ENCODE data around the gene GALNT5.
"Not testable (repeated sequence)": the region's sequence is repeated elsewhere in the genome, so short reads cannot be mapped to it uniquely, and the experiment has no call there.

The GALNT5 gene

DNA sequence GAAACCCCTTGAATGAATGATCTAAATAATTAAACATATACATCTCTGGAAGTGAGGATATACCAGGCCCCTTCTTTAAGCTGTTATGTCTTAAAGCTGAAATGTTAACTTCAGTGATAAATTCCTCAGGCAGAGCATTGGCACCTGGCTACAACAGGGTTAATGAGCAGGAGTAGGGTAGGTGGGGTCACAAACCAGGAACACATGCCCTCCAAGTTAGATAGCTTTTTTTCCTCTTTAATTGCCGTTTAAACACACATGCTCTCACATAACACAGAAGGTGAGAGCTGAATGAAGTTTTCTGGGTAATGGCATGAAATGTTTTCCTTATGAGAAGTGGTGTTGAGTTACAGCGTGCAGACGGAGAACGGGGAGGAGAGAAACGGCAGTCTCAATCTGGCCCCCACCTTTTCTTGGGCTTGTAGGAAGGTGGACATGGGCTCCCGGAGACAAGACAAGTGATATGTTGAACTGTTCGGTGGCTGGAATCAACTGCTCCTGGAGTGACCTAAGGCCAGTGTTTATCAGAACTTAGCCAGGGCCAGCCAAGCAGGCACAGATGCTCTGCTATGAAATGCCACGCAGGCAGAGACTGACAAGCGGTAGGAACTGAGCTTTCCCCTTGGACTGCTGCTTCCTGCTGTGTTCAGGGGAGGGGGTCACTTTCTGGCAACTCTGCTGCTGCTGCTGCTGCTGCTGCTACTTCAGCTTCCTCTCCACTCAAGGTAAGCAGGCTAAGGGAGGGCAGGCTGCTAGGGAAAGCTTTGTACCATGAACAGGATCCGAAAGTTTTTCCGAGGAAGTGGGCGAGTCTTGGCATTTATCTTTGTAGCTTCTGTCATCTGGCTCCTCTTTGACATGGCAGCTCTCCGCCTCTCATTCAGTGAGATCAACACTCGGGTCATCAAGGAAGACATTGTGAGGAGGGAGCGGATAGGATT, at the start of gene GALNT5:
Gene GALNT5 (plus strand): TSS at position 394 of the 941 bp plus-strand sequence. CDS start 378 bp downstream, at position 772.
- DNase-seq = no peak

- DNase-seq = no peak
These were observed 41.1 kb upstream of the GALNT5 start for GRCh38 chr2:157216286-157216965.

- DNase-seq = no peak
These were observed 40.1 kb upstream of the GALNT5 start for GRCh38 chr2:157217409-157217808.

DNA sequence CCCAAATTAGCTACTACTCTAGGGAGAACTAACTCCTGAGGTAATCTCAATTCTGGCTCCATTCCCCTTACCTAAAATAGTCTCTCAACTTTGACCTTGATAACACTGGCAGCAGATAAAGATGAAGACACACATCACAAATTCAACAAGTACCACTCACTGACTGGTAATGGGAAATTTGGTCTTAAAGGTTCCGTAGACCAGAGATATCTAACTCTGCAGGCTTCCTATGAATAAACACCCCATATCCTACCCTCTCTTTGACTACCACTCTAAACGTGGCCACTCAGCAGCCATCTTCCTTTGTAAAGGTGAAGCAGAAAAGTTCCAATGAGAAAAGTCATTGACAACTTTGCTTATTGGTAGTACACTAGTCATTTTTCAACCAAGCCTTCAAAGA, 38.6 kb upstream of the GALNT5 start:
- no peak for DNase-seq

GRCh38 chr2:157220502-157220901, 37.0 kb upstream of the GALNT5 start:
- no peak for DNase-seq

GRCh38 chr2:157221394-157221988, 36.0 kb upstream of the GALNT5 start:
- DNase-seq = no peak

DNA sequence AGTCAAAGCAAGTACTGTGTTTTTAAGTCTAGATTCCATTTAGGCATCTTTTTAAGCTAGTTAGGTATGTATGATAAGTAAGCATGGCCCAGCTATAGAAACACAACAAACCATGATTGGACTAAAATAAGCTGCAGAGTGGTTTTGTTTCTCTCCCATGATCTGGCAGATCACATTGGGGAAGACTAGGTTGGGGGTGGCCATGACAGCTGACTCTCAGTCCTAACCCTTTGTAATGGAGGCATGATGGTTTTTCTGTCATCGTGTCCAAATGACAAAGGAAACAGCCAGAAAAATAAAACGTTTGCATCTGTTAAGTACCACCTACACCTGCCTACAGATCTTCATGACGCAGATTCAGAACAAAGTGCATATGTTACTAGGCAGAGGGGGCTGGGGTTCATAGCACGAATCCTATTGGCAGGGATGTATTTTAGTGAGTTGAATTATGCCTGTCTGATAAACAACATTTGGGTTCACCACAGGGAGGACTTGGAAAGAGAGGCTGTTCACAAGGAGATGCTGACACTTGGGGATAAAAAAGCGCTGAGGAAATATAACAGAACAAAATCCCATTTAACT, 33.8 kb upstream of the GALNT5 start:
- no peak for DNase-seq

DNA sequence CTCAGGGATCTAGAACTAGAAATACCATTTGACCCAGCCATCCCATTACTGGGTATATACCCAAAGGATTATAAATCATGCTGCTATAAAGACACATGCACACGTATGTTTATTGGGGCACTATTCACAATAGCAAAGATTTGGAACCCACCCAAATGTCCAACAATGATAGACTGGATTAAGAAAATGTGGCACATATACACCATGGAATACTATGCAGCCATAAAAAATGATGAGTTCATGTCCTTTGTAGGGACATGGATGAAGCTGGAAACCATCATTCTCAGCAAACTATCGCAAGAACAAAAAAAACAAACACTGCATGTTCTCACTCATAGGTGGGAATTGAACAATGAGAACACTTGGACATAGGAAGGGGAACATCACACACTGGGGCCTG, 33.1 kb upstream of the GALNT5 start:
- DNase-seq = not testable (repeated sequence)

DNA sequence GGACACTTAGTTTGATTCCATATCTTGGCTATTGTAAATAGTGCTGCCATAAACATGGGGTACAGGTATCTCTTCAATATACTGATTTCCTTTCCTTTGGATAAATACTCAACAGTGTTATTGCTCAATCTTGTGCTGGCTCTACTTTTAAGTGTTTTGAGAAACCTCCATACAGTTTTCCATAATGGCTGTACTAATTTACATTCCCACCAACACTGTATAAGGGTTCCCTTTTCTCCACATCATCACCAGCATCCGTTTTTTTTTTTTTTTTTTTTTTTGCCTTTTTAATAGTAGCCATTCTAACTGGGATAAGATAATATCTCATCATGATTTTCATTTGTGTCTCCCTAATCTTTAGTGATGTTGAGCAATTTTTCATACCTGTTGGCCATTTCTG, 29.9 kb upstream of the GALNT5 start:
- DNase-seq = no peak

DNA sequence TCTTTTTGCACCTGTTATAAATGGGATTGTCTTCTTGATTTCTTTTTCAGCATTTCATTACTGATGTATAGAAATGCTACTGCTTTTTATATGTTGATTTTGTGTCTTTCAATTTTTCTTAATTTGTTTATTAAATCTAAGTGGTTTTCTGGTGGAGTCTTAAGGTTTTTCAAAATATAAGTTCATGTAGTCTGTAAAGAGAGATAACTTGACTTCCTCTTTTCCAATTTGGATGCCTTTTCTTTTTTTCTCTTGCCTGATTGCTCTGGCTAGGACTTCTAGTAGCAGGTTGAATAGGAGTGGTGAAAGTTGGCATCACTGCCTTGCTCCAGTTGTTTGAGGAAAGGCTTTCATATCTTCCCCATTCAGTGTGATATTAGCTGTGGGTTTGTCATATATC, 28.6 kb upstream of the GALNT5 start:
- DNase-seq = no peak

GRCh38 chr2:157229572-157229971, 27.9 kb upstream of the GALNT5 start:
- no peak for DNase-seq

- no peak for DNase-seq
These were observed 26.0 kb upstream of the GALNT5 start for GRCh38 chr2:157231476-157231875.

DNA sequence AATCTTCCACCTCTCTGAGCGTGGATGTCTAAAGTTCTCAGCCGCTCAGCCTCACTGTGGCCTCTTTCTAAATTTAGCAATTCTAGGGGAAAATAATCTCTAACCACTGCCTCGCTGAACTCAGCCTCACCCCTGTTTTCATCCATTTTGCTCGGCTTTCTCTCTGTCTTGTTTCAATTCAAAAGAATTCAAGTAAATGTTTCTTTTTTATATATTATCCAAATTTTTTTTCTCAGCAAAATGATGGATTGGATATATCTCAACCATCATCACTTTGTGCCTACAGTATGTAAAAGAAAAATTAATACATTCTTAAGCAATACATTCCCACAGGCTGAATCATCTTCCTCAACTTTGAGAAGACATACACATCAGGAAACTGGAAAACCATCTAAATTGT, 24.0 kb upstream of the GALNT5 start:
- DNase-seq = no peak

- DNase-seq = no peak
These were observed 21.1 kb upstream of the GALNT5 start for GRCh38 chr2:157236404-157236803.

DNA sequence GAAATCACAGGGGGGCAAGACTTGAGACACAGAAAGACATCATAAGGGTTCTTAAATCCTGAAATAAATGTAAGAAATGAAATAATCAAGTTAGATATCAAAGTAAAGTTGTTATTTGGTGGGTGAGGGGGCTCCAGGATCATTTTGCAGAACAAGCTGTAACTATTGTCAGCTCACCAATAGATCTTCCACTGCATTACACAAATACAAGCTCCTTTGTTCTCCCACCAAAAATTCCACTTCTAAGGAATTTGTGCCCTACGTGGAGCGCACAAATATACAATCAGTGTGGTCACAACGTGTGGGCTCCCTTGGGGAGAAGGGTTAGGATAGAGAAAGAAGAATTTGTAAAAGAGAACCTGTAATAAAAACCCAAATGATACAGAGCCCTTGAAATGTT, 19.2 kb upstream of the GALNT5 start:
- no peak for DNase-seq

DNA sequence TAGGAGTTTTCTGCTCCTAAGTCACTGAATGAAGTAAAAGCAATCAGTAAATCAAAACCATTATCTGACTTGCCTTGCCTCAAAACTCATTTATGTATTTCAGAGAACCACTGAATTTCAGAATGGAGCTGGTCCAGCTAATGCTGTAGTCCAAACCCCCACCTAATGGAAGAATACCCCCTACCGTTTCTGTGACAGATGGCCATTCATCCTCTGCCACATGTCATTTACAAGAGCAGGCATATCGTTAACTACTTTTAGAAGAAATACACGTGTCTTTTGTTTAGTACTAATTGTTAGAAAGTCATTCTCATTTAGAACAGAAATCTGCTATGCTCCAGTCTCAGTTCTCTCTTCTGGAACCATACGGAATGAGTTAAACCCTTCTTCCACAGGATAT, 12.8 kb upstream of the GALNT5 start:
- no peak for DNase-seq

- no peak for DNase-seq
These were observed 12.2 kb upstream of the GALNT5 start for GRCh38 chr2:157245144-157245840.

GRCh38 chr2:157245846-157246764, 11.4 kb upstream of the GALNT5 start:
- no peak for DNase-seq

DNA sequence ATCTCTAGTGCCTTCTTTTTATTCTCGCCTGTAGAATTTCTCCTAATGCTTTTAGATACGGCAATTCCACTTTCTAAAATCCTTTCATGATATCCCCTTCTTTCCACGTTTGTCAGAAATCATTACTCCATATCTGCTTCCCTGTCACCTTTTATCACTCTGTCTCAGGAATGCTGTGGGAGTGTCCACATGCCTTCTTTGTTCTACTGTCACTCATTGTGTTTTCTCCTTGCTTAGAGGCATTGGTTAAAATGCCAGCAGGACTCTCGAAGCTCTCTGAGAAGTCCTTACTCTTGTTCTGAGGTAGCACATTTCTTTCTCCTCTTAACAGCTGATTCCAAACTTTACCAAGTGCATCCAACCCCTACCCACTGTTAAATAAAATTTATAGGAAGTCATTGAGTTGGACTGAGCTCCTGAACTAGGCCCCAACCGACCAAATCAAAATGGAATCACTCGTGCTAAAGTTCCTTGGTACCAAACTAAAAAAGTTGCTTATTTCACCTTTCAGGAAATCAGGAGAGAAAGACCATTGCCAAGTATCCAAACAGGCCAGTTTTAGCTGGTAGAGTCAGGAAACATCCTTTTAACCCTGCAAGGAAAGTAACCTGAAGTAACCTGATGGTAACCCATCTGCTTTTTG, 10.6 kb upstream of the GALNT5 start:
- DNase-seq = no peak

GRCh38 chr2:157250836-157251235, 6.7 kb upstream of the GALNT5 start:
- DNase-seq = no peak

DNA sequence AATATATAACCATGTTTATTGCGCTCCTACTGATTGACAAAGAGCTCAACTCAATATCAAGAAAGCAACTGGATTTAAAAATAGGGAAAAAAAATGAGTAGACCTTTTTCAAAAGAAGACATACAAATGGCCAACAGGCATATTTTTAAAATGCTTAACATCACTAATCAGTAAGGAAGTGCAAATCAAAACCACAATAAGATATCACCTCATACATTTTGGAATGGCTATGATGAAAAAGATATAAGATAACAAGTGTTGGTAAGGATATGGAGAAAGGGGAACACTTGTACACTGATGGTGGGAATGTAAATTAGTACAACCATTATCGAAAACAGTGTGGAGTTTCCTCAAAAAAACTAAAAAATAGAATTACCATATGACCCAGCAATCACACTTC, 5.6 kb upstream of the GALNT5 start:
- no peak for DNase-seq

Data from NCI-H510A (cell line).